ENCODE measurements around the gene TMEM151B. TPM values are rescaled to one million over a fixed set of nuclear protein-coding genes. Genes with fewer than 3 reads are reported as not detected.
A peak's percentile ranks its signal among the peaks of the same experiment; 100 is the strongest.

TMEM151B gene
- total and polyA plus RNA-seq, 9 of the 15 experiments (the other 6 are each of a cell fraction or from before 2014, with no cell fraction given) = not detected

DNA sequence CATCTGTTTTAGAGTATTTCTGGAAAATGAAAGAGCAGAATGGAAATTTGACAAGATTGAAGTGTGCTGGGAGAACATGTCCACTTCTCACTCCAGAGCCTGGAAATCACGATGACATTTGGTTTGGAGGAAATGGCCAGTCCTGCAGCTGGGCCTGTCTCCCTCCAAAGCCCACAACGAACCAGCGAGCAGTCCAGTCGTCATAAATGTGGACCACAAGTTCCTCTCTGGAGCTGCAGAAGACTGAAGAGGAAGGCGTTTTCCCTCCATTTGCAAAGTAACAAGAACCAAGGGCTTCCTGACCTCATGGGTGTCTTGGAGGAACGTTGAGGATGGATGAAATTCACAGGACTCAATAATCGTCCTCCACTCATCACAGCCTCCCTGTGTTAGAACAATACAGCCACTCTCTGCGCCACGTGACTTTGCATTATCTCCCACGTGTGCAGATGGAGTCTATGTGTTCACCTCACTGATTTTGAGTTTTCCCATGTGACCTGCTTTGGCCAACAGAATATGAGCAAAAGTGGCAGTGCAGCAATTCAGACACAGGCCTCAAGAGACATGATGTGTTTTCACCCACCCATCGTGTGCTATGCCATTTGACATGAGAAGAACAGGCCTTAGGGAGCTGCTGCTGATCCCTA is 63.1 kb downstream of the TMEM151B start (continued):
- TF ChIP-seq AFF4 (CRISPR knock-in tag; IDR thresholded peaks at IDR 0.05) (no peak), KHSRP (IDR thresholded peaks at IDR 0.05) (no peak), HMBOX1 (IDR thresholded peaks at IDR 0.05) (no peak), TAF15 (IDR thresholded peaks at IDR 0.05; ENCODE audit: low read depth, low read length) (no peak), MCM2 (IDR thresholded peaks at IDR 0.05; ENCODE audit: low read depth) (no peak), POLR2AphosphoS2 (IDR thresholded peaks at IDR 0.05; ENCODE audit: low read length) (no peak), SPI1 (IDR thresholded peaks at IDR 0.05; ENCODE audit: borderline replicate concordance, low read depth, low read length) (0 out of 2 replicates have a peak, but pooled peaks have one; percentile 15), STAT5A (IDR thresholded peaks at IDR 0.05; ENCODE audit: borderline replicate concordance, low read length) (no peak), ZKSCAN3 (CRISPR knock-in tag; IDR thresholded peaks at IDR 0.05) (no peak), POLR2H (tag; IDR thresholded peaks at IDR 0.05; ENCODE audit: low read depth) (no peak), PPARD (CRISPR knock-in tag; IDR thresholded peaks at IDR 0.05) (no peak)
- TF ChIP-seq, protein P1, sequence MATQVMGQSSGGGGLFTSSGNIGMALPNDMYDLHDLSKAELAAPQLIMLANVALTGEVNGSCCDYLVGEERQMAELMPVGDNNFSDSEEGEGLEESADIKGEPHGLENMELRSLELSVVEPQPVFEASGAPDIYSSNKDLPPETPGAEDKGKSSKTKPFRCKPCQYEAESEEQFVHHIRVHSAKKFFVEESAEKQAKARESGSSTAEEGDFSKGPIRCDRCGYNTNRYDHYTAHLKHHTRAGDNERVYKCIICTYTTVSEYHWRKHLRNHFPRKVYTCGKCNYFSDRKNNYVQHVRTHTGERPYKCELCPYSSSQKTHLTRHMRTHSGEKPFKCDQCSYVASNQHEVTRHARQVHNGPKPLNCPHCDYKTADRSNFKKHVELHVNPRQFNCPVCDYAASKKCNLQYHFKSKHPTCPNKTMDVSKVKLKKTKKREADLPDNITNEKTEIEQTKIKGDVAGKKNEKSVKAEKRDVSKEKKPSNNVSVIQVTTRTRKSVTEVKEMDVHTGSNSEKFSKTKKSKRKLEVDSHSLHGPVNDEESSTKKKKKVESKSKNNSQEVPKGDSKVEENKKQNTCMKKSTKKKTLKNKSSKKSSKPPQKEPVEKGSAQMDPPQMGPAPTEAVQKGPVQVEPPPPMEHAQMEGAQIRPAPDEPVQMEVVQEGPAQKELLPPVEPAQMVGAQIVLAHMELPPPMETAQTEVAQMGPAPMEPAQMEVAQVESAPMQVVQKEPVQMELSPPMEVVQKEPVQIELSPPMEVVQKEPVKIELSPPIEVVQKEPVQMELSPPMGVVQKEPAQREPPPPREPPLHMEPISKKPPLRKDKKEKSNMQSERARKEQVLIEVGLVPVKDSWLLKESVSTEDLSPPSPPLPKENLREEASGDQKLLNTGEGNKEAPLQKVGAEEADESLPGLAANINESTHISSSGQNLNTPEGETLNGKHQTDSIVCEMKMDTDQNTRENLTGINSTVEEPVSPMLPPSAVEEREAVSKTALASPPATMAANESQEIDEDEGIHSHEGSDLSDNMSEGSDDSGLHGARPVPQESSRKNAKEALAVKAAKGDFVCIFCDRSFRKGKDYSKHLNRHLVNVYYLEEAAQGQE (IDR thresholded peaks at IDR 0.05; ENCODE audit: borderline replicate concordance) = 0 out of 2 replicates have a peak, but pooled peaks have one; percentile 13
- TF ChIP-seq, protein P1 (CRISPR knock-in tag; IDR thresholded peaks at IDR 0.05; ENCODE audit: low read depth) = no peak

All from K562 (cell line).